IMR-90 (cell line): Measurements from ENCODE around the gene KLHDC7B.

Experiments used
- CEBPB ChIP-seq: IDR thresholded peaks from 2 replicates; pipeline ENCODE4 v1.6.1; 2012; ENCODE audit warnings: low read depth, low read length, improper control_type of control experiment
- CHD1 ChIP-seq: IDR thresholded peaks from 2 replicates; pipeline ENCODE4 v1.6.1; 2012; ENCODE audit warnings: low read depth, low read length, improper control_type of control experiment
- CTCF ChIP-seq: conservative IDR thresholded peaks from 2 replicates; pipeline ENCODE4 v1.5.1; 2012; ENCODE audit warnings: mild to moderate bottlenecking, low read depth, low read length, improper control_type of control experiment
- ELK1 ChIP-seq: fragments of 150-350 bp; IDR thresholded peaks from 2 replicates; pipeline ENCODE4 v1.6.1; 2016; ENCODE audit warnings: low read depth, mild to moderate bottlenecking, low read length, moderate library complexity, borderline replicate concordance
- FOS ChIP-seq: fragments of 150-350 bp; IDR thresholded peaks from 2 replicates; pipeline ENCODE4 v1.6.1; 2016; ENCODE audit warnings: low read depth, low read length
- MAFK ChIP-seq: IDR thresholded peaks from 2 replicates; pipeline ENCODE4 v1.6.1; 2012; ENCODE audit warnings: low read depth, low read length, improper control_type of control experiment
- MXI1 ChIP-seq: IDR thresholded peaks from 2 replicates; pipeline ENCODE4 v1.6.1; 2012; ENCODE audit warnings: low read depth, mild to moderate bottlenecking, low read length, moderate library complexity, borderline replicate concordance
- POLR2A ChIP-seq: IDR thresholded peaks from 2 replicates; pipeline ENCODE4 v1.6.1; 2012; ENCODE audit warnings: mild to moderate bottlenecking, low read depth, low read length
- RAD21 ChIP-seq: IDR thresholded peaks from 2 replicates; pipeline ENCODE4 v1.6.1; 2012; ENCODE audit warnings: low read length, improper control_type of control experiment
- RCOR1 ChIP-seq: IDR thresholded peaks from 2 replicates; pipeline ENCODE4 v1.6.1; 2012; ENCODE audit warnings: mild to moderate bottlenecking, low read length, improper control_type of control experiment; ENCODE audit not compliant: insufficient replicate concordance
- RFX5 ChIP-seq: IDR thresholded peaks from 2 replicates; pipeline ENCODE4 v1.8.0; 2012; ENCODE audit warnings: low read depth, mild to moderate bottlenecking, low read length, moderate library complexity
- USF2 ChIP-seq: fragments of 150-350 bp; IDR thresholded peaks from 2 replicates; pipeline ENCODE4 v1.6.1; 2017; ENCODE audit warnings: mild to moderate bottlenecking, antibody characterized with exemption, low read length, low read depth

GRCh38 chr22:50546326-50547262 lies 895 bp downstream of the KLHDC7B start:
- TF ChIP-seq CTCF (no peak), RAD21 (no peak), RFX5 (no peak), CHD1 (no peak), MAFK (no peak), MXI1 (no peak), POLR2A (no peak), RCOR1 (no peak), ELK1 (no peak), FOS (no peak), USF2 (no peak), CEBPB (no peak)
